Measurements from ENCODE around the gene GFRA1. TPM values are rescaled to one million over a fixed set of nuclear protein-coding genes. Genes with fewer than 3 reads are reported as not detected.

GFRA1 gene
- total RNA-seq, 1 donor from 2014 or later = 14.0 TPM

DNA sequence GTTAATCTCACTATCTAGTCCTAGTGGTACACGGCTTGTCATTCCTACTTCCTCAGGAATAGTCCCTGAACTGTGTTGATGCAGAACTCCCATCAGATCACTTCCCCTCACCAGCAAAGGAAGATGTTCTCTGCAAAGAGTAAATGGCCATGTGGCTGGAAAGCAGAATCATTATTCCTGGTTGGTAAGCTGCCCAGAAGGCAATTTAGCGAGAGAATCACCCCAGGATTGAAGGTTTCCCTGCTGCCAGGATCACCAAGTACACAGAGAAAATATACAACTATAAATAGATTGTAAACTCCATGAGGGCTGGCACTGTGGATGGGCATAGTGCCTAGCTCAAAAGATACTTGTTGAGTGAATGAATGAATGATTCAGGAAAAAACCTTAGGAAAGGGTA is 115.0 kb downstream of the GFRA1 start:
- Histone ChIP-seq H3K4me1 (peaks cover 9% of the 10 kb centered on the region), H3K27me3 (no peaks in the 10 kb centered on the region), H3F3A (ENCODE audit: low read depth) (no peaks in the 10 kb centered on the region), H3K4me2 (no peak overlapping the region), H3K4me3 (no peak overlapping the region), H3K9me3 (ENCODE audit: low read depth) (no peaks in the 10 kb centered on the region), H3K9ac (no peak overlapping the region), H3K79me2 (ENCODE audit: low read depth) (no peaks in the 10 kb centered on the region), H3K27ac (no peak overlapping the region), H4K20me1 (ENCODE audit: low read depth) (no peaks in the 10 kb centered on the region), H3K36me3 (no peaks in the 10 kb centered on the region), H2AFZ (replicated peaks) (no peak overlapping the region)
- no peaks in the 10 kb centered on the region for H3K27me3 Mint-ChIP-seq (ENCODE audit: insufficient read depth, low read depth)
- peaks cover 3% of the 10 kb centered on the region for H3K9me3 Mint-ChIP-seq
- H3K4me3 Mint-ChIP-seq = no peak overlapping the region
- TF ChIP-seq EZH2 (IDR thresholded peaks at IDR 0.05) (no peak), EZH2phosphoT487 (IDR thresholded peaks at IDR 0.05) (no peak)
- TF ChIP-seq, protein P1, sequence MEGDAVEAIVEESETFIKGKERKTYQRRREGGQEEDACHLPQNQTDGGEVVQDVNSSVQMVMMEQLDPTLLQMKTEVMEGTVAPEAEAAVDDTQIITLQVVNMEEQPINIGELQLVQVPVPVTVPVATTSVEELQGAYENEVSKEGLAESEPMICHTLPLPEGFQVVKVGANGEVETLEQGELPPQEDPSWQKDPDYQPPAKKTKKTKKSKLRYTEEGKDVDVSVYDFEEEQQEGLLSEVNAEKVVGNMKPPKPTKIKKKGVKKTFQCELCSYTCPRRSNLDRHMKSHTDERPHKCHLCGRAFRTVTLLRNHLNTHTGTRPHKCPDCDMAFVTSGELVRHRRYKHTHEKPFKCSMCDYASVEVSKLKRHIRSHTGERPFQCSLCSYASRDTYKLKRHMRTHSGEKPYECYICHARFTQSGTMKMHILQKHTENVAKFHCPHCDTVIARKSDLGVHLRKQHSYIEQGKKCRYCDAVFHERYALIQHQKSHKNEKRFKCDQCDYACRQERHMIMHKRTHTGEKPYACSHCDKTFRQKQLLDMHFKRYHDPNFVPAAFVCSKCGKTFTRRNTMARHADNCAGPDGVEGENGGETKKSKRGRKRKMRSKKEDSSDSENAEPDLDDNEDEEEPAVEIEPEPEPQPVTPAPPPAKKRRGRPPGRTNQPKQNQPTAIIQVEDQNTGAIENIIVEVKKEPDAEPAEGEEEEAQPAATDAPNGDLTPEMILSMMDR (IDR thresholded peaks at IDR 0.05) = no peak
- no peak for DNase-seq (ENCODE audit: low spot score)
- H3K27ac Mint-ChIP-seq = no peak overlapping the region
- no peaks in the 10 kb centered on the region for H3K36me3 Mint-ChIP-seq
- no peaks in the 10 kb centered on the region for H3K4me1 Mint-ChIP-seq

DNA sequence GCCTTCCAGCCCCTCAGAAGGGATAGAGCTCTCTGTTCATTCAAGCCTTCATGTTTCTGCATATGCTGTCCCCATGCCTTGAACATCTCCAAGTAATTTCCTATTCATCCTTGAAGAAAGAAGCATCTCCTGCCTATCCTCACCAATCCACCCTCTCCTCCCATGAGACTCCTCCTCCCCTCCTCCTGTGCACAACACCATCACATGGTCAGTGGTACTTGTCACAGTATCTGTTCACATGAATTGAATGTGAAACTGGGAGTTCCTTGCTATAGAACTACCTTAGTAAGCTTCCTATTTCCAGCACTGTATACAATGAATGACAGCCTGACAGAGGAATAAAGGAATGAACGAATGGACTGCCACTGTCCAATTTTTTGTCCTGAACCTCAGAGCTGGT is 115.5 kb downstream of the GFRA1 start:
- no peak overlapping the region for H3K4me3 ChIP-seq
- Mint-ChIP-seq H3K9me3 (peaks cover 3% of the 10 kb centered on the region), H3K4me1 (no peaks in the 10 kb centered on the region), H3K4me3 (no peak overlapping the region), H3K27me3 (ENCODE audit: insufficient read depth, low read depth) (no peaks in the 10 kb centered on the region), H3K27ac (peak overlapping the region; percentile 36), H3K36me3 (no peaks in the 10 kb centered on the region)
- H3F3A ChIP-seq (ENCODE audit: low read depth) = no peaks in the 10 kb centered on the region
- no peak overlapping the region for H3K9ac ChIP-seq
- no peak for DNase-seq (ENCODE audit: low spot score)
- no peak overlapping the region for H3K4me2 ChIP-seq
- H2AFZ ChIP-seq (replicated peaks) = no peak overlapping the region
- H4K20me1 ChIP-seq (ENCODE audit: low read depth) = no peaks in the 10 kb centered on the region
- H3K36me3 ChIP-seq = no peaks in the 10 kb centered on the region
- H3K27me3 ChIP-seq = no peaks in the 10 kb centered on the region
- no peaks in the 10 kb centered on the region for H3K9me3 ChIP-seq (ENCODE audit: low read depth)
- H3K4me1 ChIP-seq = peaks cover 9% of the 10 kb centered on the region
- TF ChIP-seq, protein P1 (IDR thresholded peaks at IDR 0.05) = no peak
- no peak for TF ChIP-seq EZH2phosphoT487 (IDR thresholded peaks at IDR 0.05)
- no peak for TF ChIP-seq EZH2 (IDR thresholded peaks at IDR 0.05)
- no peak overlapping the region for H3K27ac ChIP-seq
- H3K79me2 ChIP-seq (ENCODE audit: low read depth) = no peaks in the 10 kb centered on the region

DNA sequence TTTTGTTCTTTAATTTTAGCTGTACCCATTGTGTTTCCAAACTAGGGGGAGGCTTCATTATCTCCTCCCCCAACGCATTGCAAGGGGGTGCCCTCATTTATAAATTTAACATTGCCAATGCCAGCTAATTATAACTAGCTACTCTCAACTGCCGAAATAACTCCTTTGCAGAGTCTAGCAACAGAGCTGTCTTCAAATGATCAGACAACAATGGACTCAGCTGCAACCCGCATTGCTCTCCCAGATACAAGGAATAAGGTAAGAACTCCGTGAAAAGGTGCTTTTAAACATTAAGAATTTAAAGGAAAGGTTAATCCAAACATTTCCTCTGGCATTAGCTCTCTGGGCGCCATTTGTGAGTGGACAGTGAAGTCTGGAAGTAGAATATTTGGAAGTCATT is 116.2 kb downstream of the GFRA1 start:
- no peak overlapping the region for H2AFZ ChIP-seq (replicated peaks)
- no peaks in the 10 kb centered on the region for H3K79me2 ChIP-seq (ENCODE audit: low read depth)
- Mint-ChIP-seq H3K27me3 (ENCODE audit: insufficient read depth, low read depth) (peaks cover 2% of the 10 kb centered on the region), H3K4me1 (no peaks in the 10 kb centered on the region), H3K9me3 (peaks cover 4% of the 10 kb centered on the region), H3K36me3 (no peaks in the 10 kb centered on the region), H3K27ac (no peak overlapping the region), H3K4me3 (no peak overlapping the region)
- DNase-seq (ENCODE audit: low spot score) = no peak
- H3K27me3 ChIP-seq = no peaks in the 10 kb centered on the region
- peak overlapping the region; percentile 12 for H3K4me2 ChIP-seq
- no peak overlapping the region for H3K9ac ChIP-seq
- H3K9me3 ChIP-seq (ENCODE audit: low read depth) = no peaks in the 10 kb centered on the region
- no peaks in the 10 kb centered on the region for H3K36me3 ChIP-seq
- no peaks in the 10 kb centered on the region for H3F3A ChIP-seq (ENCODE audit: low read depth)
- H4K20me1 ChIP-seq (ENCODE audit: low read depth) = no peaks in the 10 kb centered on the region
- TF ChIP-seq, protein P1 (IDR thresholded peaks at IDR 0.05) = no peak
- no peak for TF ChIP-seq EZH2phosphoT487 (IDR thresholded peaks at IDR 0.05)
- no peak for TF ChIP-seq EZH2 (IDR thresholded peaks at IDR 0.05)
- H3K27ac ChIP-seq = no peak overlapping the region
- no peak overlapping the region for H3K4me3 ChIP-seq
- H3K4me1 ChIP-seq = peaks cover 9% of the 10 kb centered on the region
